IPS DF 19.7 (cell line): ENCODE results near the gene TUT4.

ENCODE experiments used
- DNase-seq: peaks from one replicate; pipeline ENCODE4 v3.0.0-alpha.2; 2013; ENCODE audit warnings: low read depth, low spot score

The TUT4 gene

DNA sequence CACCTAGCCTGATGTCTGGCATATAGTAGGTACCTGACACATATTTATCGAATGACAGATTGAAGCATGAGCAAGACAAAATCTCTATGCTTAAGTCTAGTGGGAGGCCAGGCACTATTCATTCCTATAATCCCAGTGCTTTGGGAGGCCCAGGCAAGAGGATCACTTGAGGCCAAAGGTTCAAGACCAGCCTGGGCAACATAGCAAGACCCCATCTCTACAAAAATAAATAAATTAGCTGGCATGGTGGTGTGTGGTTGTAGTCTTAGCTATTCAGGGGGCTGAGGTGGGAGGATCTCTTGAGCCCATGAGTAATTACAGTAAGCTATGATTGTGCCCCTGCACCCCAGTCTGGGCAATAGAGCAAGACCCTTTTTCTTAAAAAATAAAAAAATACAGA lies 23.2 kb upstream of the TUT4 start:
- DNase-seq = no peak

DNA sequence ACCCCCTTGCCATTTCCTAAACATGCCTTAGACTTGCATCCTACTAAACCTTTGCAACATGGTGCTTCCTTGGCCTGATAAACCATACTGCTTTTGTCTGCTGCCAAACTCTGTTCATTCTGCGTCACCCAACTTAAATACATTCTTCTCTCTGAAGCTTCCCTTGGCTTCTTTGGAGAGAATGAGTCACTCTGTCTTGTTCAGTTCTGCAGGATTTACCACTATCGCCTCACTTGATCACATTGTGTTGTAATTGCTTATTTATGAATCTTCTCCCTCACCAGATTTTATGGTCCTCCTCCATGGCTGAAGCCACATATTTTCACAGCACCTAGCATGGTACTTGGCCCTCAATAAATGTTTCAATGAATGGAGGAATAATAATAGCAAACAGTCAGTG lies 21.7 kb upstream of the TUT4 start:
- DNase-seq = no peak

GRCh38 chr1:52572387-52572786 lies 19.5 kb upstream of the TUT4 start:
- no peak for DNase-seq

DNA sequence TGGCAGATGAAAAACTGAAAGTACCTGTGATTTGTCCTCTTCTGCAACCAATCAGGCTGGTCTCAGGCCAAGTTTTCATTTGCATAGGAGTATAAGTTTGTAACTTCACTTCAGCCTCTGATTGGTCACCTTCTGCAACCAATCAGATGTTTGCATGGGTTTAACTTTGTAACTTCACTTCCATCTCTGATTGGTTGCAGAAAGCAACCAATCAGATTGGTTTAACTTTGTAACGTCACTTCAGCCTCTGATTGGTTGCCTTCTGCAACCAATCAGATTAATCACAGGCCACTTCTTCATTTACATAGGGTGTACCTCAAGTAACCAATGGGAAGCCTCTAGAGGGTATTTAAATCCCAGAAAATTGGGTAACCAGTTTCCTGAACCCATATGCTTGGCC lies 18.9 kb upstream of the TUT4 start:
- DNase-seq = no peak

GRCh38 chr1:52569449-52570210 lies 16.7 kb upstream of the TUT4 start:
- no peak for DNase-seq

DNA sequence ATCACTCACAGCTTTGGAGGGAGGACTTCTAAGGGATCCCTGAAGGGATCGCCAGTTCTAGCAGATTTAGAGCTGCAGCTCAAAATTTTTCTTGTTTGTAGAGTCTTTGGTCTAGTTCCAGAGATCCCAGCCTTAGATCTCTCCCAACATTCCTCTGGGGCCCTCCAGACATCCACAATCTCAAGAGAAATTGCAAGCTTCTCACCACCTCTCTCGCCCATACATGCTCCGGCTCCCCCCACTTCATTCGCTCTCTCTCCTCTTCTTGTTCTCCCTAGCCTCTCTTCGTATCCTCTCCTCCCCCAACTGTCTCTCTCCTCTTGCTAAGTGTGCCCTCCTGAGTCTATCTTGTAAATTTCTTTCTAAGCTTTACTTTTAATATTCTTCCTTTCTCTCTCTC lies 15.1 kb upstream of the TUT4 start:
- DNase-seq = no peak

DNA sequence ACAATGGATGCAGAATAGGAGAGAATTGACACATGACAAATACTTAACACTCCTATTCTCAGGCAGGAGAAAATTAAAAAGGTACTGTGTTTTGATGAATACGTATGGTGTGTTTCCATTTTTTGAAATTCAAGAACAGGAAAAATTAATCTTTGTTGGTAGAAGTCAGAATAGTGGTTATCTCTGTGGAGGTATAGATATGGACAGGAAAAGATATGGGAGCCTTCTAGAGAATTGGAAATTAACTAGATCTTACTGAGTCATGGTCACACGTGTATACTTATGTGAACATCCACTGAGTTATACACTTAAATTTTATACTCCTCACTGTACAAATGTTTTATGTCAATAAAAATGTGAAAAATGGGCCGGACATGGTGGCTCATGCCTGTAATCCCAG lies 9.9 kb upstream of the TUT4 start:
- no peak for DNase-seq

DNA sequence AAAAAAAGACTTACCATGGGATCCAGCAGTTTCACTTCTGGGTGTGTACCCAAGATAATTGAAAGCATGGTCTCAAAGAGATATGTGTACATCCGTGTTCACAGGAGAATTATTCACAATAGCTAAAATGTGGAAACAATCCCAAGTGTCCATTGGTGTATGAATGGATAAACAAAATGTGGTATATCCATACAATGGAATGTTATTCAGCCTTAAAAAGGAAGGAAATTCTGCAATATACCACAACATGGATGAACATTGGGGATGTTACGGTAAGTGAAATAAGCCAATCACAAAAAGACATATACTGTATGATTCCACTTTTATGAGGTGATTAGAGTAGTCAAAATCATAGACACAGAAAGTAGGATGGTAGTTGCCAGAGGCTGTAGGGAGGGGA lies 7.0 kb upstream of the TUT4 start:
- no peak for DNase-seq

DNA sequence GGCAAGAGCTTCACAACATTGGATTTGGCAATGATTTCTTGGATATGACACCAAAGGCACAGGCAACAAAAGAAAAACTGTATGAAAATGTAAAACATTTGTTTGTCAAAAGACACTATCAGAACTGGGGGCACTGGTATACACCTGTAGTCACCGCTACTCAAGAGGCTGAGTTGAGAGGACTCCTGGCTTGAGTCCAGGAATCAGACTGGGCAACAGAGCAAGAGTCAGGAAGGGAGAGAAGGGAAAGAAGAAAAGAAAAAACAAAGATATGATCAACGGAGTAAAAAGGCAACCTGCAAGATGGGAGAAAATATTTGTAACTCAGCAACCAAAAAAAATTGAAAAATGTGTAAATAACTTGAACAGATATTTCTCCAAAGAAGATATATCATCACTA lies 6.0 kb upstream of the TUT4 start:
- DNase-seq = no peak

GRCh38 chr1:52556641-52557360 lies 3.9 kb upstream of the TUT4 start:
- DNase-seq = no peak

- DNase-seq = no peak
Observed at GRCh38 chr1:52554756-52555155, 1.9 kb upstream of the TUT4 start.

GRCh38 chr1:52554267-52554640 lies 1.4 kb upstream of the TUT4 start:
- DNase-seq = no peak

- no peak for DNase-seq
Observed at GRCh38 chr1:52553362-52554266, 722 bp upstream of the TUT4 start.

DNA sequence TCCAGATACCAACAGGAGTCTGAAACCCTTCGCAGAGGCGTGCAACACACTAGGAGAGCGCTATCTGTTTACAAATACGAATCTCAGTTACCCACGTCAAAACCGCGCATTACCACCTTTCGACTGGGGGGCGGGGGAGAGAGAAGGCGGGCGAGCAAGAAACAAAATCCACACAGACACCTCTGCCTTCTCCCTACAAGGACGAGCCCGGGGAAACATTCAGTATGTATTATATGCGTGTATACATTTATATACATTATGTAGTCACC lies 722 bp downstream of the TUT4 start:
- no peak for DNase-seq

- no peak for DNase-seq
Observed at GRCh38 chr1:52551507-52552235, 1.2 kb downstream of the TUT4 start.

DNA sequence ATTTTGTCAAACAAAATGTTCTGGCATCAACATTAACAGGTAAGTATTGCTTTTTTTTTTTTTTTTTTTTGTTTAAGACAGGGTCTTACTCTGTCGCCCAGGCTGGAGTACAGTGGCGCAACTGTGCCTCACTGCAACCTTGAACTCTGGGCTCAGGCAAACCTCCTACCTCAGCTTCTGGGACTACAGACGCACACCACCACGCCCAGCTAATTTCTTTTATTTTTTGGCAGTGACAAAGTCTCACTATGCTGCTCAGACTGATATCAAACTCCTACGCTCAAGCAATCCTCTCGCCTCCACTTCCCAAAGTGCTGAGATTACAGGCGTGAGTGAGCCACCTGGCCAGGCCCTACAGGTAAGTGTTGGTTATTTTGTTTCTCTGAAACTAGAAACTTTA lies 2.4 kb downstream of the TUT4 start:
- DNase-seq = no peak

- DNase-seq = no peak
Observed at GRCh38 chr1:52549267-52549666, 3.6 kb downstream of the TUT4 start.

DNA sequence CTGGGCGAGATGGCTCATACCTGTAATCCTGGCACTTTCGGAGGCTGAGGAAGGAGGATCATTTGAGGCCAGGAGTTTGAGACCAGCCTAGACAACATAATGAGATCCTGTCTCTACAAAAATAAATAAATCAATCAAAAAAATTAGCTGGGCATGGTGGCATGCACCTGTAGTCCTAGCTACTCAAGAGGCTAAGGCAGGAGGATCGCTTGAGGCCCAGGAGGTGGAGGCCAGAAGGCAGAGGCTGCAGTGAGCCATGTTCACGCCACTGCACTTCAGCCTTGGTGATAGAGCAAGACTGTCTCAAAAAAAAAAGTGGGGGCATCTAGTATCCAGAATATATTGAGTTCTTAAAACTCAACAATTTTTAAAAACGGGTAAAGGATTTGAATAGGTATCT lies 6.0 kb downstream of the TUT4 start:
- DNase-seq = no peak

GRCh38 chr1:52544665-52545525 lies 8.0 kb downstream of the TUT4 start:
- no peak for DNase-seq

DNA sequence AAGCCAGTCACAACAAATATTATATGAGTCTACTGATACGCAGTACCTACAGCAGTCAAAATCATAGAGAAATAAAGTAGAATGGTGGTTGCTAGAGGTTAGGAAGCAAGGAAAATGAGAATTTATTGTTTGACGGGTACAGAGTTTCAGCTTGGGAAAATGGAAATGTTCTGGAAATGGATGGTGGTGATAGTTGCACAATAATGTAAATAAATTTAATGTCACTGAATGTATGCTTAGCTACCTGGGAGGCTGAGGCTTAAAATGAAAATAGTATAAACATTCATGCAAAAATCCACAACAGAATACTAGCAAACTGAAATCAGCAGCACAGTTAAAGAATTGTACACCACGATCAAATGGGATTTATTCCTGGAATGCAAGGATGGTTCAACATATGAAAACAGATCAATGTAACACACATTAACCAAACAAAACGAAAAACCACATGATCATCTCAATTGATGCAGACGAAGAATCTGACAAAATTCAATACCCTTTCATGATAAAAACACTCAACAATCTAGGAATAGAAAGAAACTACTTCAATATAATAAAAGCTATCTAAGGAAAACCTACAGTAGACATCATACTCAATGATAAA lies 10.7 kb downstream of the TUT4 start:
- no peak for DNase-seq
